ENCODE measurements around the gene OR52N1.

The OR52N1 gene

DNA sequence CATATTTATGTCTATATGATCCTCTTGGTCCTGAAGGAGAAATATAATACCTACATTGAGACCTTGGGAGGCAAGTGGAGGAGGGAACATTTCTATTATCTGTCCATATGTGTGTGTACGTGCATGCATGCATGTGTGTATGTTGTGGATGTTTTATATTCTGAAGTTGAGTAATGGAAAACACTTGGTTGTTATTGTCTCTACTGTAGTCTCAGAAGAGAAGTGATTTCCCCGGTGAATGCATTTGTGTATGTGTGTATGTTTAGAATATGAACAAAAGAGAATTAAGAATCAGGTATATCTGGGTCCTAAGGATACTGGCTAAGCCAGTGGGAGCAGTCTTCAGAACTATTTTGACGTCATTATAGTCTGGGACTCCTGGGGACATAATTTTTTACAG, at the start of gene OR52N1:
Gene OR52N1 (minus strand): TSS at position 101 of the 400 bp plus-strand sequence. CDS start 2,449 bp downstream, outside the sequence.
- no peak for DNase-seq (ENCODE audit: low spot score)

- DNase-seq (ENCODE audit: low spot score) = no peak
These were observed 46.6 kb upstream of the OR52N1 start for GRCh38 chr11:5837695-5838094.

GRCh38 chr11:5833446-5833845, 42.4 kb upstream of the OR52N1 start:
- DNase-seq (ENCODE audit: low spot score) = no peak

DNA sequence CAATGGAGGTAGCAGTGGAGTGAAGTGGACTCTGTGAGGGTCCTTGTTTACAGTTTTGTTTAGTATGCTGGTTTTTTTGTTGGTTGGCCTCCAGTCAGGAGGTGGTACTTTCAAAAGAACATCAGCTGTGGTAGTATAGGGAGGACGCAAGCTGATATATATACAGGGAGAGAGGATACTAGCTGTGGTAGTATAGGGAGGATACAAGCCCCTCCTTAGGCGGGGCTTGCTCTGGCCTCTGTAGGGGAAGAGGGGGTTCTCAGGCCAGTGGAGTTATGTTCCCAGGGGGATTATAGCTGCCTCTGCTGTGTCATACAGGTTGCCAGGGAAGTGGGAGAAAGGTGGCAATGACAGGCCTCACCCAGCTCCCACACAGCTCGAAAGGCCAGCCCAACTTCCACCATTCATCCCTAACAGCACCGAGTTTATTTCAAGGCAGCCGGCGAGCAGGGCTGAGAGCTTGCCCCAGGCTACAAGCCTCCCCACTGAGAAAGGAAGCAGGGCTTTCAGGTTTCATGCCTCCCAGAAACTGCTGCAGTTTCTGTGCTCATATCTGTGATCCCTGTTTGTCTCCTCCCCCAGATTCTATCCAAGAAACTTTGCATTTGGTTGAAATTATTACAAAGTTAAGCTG, 40.2 kb upstream of the OR52N1 start:
- no peak for DNase-seq (ENCODE audit: low spot score)

- no peak for DNase-seq (ENCODE audit: low spot score)
These were observed 27.3 kb upstream of the OR52N1 start for GRCh38 chr11:5818245-5818886.

DNA sequence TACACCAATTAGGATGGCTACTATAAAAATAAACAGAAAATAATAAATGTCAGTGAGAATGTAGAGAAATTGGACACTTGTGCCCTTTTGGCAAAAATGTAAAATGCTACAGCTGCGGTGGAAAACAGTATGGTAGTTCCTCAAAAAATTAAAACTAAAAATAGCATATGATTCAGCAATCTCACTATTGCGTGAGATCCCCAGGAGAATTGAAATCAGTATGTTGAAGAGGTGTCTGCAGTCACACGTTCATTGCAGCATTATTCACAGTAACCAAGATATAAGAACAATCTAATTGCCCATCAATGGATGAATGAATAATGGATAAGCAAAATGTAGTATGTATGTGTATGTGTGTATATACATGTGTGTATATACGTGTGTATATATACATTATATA, 24.5 kb upstream of the OR52N1 start:
- no peak for DNase-seq (ENCODE audit: low spot score)

DNA sequence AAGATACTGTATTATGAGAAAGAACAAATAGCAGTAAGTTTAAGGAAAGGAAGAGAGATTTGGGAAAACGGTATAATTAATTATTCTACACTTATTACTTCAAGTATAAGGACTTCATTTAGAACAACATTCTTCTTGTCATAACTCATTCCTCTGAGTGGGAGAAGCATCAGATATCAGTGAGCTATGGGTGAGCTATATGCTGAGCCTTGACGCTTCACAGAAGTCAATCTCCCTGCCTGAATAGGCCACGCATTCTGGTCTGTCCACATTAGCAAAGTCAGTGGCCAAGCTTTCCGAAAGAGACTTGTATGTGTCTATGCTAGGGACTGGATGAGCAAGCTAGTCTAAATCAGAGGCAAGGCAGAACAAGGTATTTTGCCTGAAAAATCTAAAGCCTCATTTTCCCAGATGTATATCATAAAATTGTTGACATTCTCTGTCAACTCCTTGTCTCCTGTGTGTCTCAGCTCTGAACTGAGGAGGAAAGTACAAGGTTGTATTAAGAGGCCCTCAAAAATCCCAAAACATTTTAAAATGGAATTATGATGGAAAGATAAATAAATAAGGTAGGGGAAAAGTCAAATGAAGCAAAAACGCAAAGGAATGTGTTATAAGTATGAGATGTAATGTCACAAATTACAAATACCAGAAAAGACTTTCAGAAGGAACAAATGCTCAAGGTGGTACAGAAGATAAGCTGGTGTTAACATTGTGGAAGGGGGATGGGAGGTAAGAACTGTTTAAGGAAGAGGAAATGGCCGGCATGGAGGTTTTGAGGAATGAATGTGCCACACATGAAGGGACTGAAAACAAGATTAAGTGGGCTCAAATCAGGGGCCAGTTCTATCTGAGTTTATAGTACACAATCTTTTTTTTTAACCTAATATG, 19.1 kb upstream of the OR52N1 start:
- DNase-seq (ENCODE audit: low spot score) = no peak

GRCh38 chr11:5809122-5809519, 18.1 kb upstream of the OR52N1 start:
- DNase-seq (ENCODE audit: low spot score) = no peak

DNA sequence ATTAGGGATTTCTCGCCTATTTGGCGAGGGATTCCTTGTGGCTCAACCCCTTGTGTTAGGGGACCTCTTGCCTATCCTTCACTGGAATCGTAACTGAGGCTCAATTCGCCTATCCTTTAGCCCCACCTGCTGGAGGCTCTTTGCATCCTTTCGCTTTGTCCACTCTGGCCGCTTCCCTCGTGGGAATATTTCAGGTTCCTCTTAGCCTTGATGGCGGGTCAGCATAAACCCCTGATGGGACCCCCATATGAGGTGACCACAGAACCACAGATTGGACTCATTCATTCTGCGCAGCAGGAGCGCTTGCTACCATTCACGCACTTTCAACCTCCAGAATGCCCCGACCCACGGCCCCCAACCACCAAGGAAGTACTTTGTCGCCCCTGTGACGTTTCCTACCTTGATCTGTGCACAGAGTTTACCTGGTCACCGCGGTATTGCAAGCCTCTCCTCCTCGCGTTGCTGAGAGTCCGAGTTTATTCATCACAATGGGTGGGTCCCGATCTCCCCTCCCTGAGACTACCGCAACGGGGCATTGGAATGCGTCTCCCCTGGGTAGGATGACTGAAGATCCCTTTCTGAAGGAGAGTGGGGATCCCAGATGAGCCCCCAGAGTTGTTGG, 17.5 kb upstream of the OR52N1 start, which contains the start of gene OR52N2:
Gene OR52N2 (plus strand): TSS at position 425 of the 622 bp plus-strand sequence. CDS start 11,412 bp downstream, outside the sequence.
- peak; percentile 76 for DNase-seq (ENCODE audit: low spot score)

- DNase-seq (ENCODE audit: low spot score) = no peak
These were observed 16.5 kb upstream of the OR52N1 start for GRCh38 chr11:5807580-5807979.

- no peak for DNase-seq (ENCODE audit: low spot score)
These were observed 12.9 kb upstream of the OR52N1 start for GRCh38 chr11:5803982-5804381.

GRCh38 chr11:5796541-5796940, 5.5 kb upstream of the OR52N1 start:
- DNase-seq (ENCODE audit: low spot score) = no peak

GRCh38 chr11:5783255-5783654, 7.8 kb downstream of the OR52N1 start, which contains the start of gene OR52N5:
OR52N5 (minus strand) TSS chr11:5783355; CDS start chr11:5778634, 4,721 bp downstream.
- no peak for DNase-seq (ENCODE audit: low spot score)

DNA sequence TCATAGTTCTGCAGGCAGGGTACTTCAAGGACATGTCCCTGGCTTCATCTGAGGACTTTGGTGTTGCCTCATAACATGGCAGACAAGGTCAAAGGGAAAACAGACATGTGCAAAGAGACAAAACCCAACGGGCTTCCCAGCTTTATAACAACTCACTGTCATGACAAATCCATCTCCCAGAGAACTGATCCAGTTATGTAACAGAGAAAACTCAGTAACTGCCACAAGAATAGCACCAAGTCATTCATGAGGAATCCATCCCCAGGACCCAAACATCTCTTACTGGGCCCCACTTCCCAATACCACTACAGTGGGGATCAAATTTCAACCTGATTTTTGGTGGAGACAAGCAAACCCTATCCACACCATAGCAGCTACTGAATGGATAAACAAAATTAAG, 24.0 kb downstream of the OR52N1 start:
- no peak for DNase-seq (ENCODE audit: low spot score)

DNA sequence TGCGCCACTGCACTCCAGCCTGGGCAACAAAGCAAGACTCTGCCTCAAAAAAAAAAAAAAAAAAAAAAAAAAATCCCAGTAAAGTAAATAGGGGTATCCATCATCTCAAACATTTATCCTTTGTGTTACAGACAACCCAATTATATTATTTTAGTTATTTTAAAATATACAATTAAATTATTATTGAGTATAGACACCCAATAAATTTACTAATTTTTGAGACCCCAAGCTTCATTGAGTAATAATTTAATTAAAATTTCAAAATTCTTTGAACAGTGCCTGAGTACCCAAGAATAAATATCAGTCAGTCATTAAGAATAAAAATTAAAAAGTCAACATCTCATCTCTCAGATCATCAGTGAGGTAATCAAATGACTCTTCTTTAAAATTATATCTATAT, 37.1 kb downstream of the OR52N1 start, which contains the start of gene OR52N4:
Gene OR52N4 (plus strand): TSS at position 301 of the 400 bp plus-strand sequence. CDS start 498 bp downstream, outside the sequence.
- no peak for DNase-seq (ENCODE audit: low spot score)

DNA sequence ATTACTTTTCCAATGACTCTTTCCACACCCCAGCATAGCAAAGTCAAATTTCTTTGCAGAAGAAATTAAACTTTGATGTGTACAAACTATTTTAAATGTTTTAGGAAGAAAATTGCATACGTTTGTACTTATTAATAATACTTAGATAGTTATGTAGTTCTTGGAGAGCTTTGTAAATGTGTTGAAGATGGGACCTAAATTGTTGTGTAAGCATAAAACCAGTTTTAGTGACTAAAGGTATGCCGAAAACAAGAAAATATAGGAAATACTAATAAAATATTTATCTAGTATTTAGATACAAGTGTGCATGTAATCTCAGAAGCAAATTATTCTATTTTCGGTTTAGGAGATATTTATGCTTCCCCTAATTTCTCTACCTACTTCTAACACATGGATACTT, 41.2 kb downstream of the OR52N1 start:
- no peak for DNase-seq (ENCODE audit: low spot score)

GRCh38 chr11:5746614-5747013, 44.5 kb downstream of the OR52N1 start:
- DNase-seq (ENCODE audit: low spot score) = no peak

DNA sequence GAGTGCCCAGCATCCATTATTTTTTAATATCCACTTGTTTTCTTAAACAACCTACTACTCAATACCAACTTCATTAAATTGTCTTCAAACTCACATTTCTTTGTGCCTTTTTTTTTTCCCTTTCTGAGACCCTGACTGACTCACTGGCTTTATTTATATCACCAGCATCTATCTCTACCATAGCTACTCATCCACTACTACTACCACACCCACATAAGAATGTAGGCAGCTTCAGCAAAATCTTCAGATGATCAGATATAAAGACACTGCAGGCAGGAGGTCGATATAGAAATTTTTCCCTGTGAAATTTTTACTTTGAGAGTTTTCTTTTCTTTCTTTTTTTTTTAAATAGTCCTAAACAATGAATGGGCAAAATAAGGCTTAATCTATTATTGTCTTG, 52.6 kb downstream of the OR52N1 start:
- no peak for DNase-seq (ENCODE audit: low spot score)

- no peak for DNase-seq (ENCODE audit: low spot score)
These were observed 53.2 kb downstream of the OR52N1 start for GRCh38 chr11:5737670-5738392.

DNA sequence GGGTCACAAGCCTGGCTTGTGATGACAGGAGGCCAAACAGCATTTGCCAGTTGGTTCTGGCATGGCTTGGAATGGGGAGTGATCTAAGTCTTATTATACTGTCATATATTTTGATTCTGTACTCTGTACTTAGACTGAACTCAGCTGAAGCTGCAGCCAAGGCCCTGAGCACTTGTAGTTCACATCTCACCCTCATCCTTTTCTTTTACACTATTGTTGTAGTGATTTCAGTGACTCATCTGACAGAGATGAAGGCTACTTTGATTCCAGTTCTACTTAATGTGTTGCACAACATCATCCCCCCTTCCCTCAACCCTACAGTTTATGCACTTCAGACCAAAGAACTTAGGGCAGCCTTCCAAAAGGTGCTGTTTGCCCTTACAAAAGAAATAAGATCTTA, 54.0 kb downstream of the OR52N1 start:
- no peak for DNase-seq (ENCODE audit: low spot score)

All from CD4-positive, alpha-beta T cell treated with Interleukin-2 at 100 ng/mL for 4 hours (primary cell).